WTC11 (cell line): ENCODE measurements around the gene PCDHB9. TPM values are rescaled to one million over a fixed set of nuclear protein-coding genes. Genes with fewer than 3 reads are reported as not detected.
"Not testable (repeated sequence)": the region's sequence is repeated elsewhere in the genome, so short reads cannot be mapped to it uniquely, and the experiment has no call there.

Experiments used
- ATAC-seq: fragments of 200-7000 bp; cut with Tn5 transposase; 2 replicates; pipeline ENCODE4 v1.10.0; 2021; ENCODE audit warnings: mild to moderate bottlenecking, moderate library complexity
- CTCF ChIA-PET: fragments of 300-600 bp; sonication (Branson Sonifier 250); formaldehyde crosslinking; loops from one replicate; lab custom pipeline; 2021; ENCODE audit warnings: antibody characterized with exemption; lab: Charles Lee
- POLR2A ChIA-PET: fragments of 350-600 bp; sonication (Branson Sonifier 250); formaldehyde crosslinking; loops from one replicate; lab custom pipeline; 2021; ENCODE audit warnings: antibody characterized with exemption; lab: Charles Lee
- DNase-seq: peaks from one replicate; pipeline ENCODE4 v3.0.0; 2021; ENCODE audit warnings: low spot score
- H3K27ac Mint-ChIP-seq: 2 replicates; pipeline ENCODE4 v1.8.0; 2021; ENCODE audit warnings: mixed read lengths
- H3K27me3 Mint-ChIP-seq: 2 replicates; pipeline ENCODE4 v1.8.0; 2021; ENCODE audit warnings: low read depth, mild to moderate bottlenecking, moderate library complexity, mixed read lengths
- H3K36me3 Mint-ChIP-seq: 2 replicates; pipeline ENCODE4 v1.8.0; 2021; ENCODE audit warnings: mixed read lengths
- H3K4me1 Mint-ChIP-seq: 2 replicates; pipeline ENCODE4 v1.8.0; 2022; ENCODE audit warnings: mixed read lengths
- H3K4me3 Mint-ChIP-seq: 2 replicates; pipeline ENCODE4 v1.8.0; 2021; ENCODE audit warnings: mild to moderate bottlenecking, moderate library complexity, mixed read lengths
- H3K9me3 Mint-ChIP-seq: 2 replicates; pipeline ENCODE4 v1.8.0; 2021; ENCODE audit warnings: mixed read lengths
- AR ChIP-seq: fragments of 250-450 bp; sonication (Bioruptor Pico); IDR thresholded peaks from 2 replicates; pipeline ENCODE4 v1.9.0; 2021; ENCODE audit warnings: mild to moderate bottlenecking
- CREM ChIP-seq: sonication (generic); formaldehyde crosslinking; IDR thresholded peaks from 2 replicates; pipeline ENCODE4 v1.8.1; 2022; ENCODE audit warnings: mild to moderate bottlenecking, missing genetic modification reagents, moderate library complexity
- ETV6 ChIP-seq: sonication (generic); formaldehyde crosslinking; IDR thresholded peaks from 2 replicates; pipeline ENCODE4 v1.8.1; 2022; ENCODE audit warnings: mild to moderate bottlenecking, missing genetic modification reagents
- MAX ChIP-seq: sonication (generic); formaldehyde crosslinking; IDR thresholded peaks from 2 replicates; pipeline ENCODE4 v1.8.0; 2022; ENCODE audit warnings: mild to moderate bottlenecking, missing genetic modification reagents
- RORB ChIP-seq: fragments of 250-450 bp; sonication (Bioruptor Pico); IDR thresholded peaks from 2 replicates; pipeline ENCODE4 v1.9.0; 2021; ENCODE audit warnings: mild to moderate bottlenecking
- ZNF121 ChIP-seq: sonication (generic); formaldehyde crosslinking; IDR thresholded peaks from 2 replicates; pipeline ENCODE4 v1.8.0; 2023; ENCODE audit warnings: missing genetic modification reagents
- ZNF671 ChIP-seq: fragments of 250-450 bp; sonication (Bioruptor Pico); IDR thresholded peaks from 2 replicates; pipeline ENCODE4 v1.8.0; 2021; ENCODE audit warnings: mild to moderate bottlenecking
- total RNA-seq: library from RNA; stranded (reverse); gene quantifications from 3 replicates; pipeline ENCODE4 v1.2.3, GENCODE V29; 2021
- TF ChIP-seq, protein P1 (sequence below): fragments of 200-600 bp; IDR thresholded peaks from 2 replicates; pipeline ENCODE4 v1.8.0; 2022; ENCODE audit warnings: antibody characterized with exemption

Gene PCDHB9
- total RNA-seq, 1 experiment from 2014 or later: 2.3 TPM

GRCh38 chr5:141224844-141225243 lies 37.9 kb downstream of the PCDHB9 start:
- DNase-seq, H3K4me3 Mint-ChIP-seq, H3K9me3 Mint-ChIP-seq, H3K36me3 Mint-ChIP-seq, ATAC-seq, H3K27me3 Mint-ChIP-seq, POLR2A ChIA-PET, H3K27ac Mint-ChIP-seq: not testable (repeated sequence)
- CTCF ChIA-PET: interaction anchor here (3.4 kb wide), 2 partner anchors 9 to 336 kb away, joined by 37 to 43 read pairs; no protein-coding TSS in a partner anchor
- peaks cover 16% of the 10 kb centered on the region for H3K4me1 Mint-ChIP-seq

- POLR2A ChIA-PET, H3K4me3 Mint-ChIP-seq, H3K27ac Mint-ChIP-seq, H3K27me3 Mint-ChIP-seq, H3K9me3 Mint-ChIP-seq, ATAC-seq, DNase-seq, H3K36me3 Mint-ChIP-seq: not testable (repeated sequence)
- CTCF ChIA-PET: interaction anchor here (0.6 to 3.4 kb wide), 3 partner anchors 9 to 367 kb away, joined by 3 to 43 read pairs (median 37); no protein-coding TSS in a partner anchor
- H3K4me1 Mint-ChIP-seq: peaks cover 16% of the 10 kb centered on the region
These were observed 38.5 kb downstream of the PCDHB9 start for GRCh38 chr5:141225421-141225820.

GRCh38 chr5:141234109-141234667 lies 47.2 kb downstream of the PCDHB9 start:
- Mint-ChIP-seq H3K36me3 (peaks cover 25% of the 10 kb centered on the region), H3K27me3 (peaks cover 3% of the 10 kb centered on the region; the same call in 1 of the 2 replicates), H3K4me3 (peak overlapping the region; percentile 69), H3K4me1 (peaks cover 5% of the 10 kb centered on the region), H3K27ac (no peak overlapping the region), H3K9me3 (peaks cover 22% of the 10 kb centered on the region)
- ChIA-PET CTCF (interaction anchor here (0.6 to 2.2 kb wide), 37 partner anchors 10 to 365 kb away, joined by 3 to 37 read pairs (median 5); partner anchors contain the start of genes PCDHA11, PCDHB10, PCDHB12 and PCDHB14), POLR2A (interaction anchor here (0.9 kb wide), 1 partner anchor 11 kb away, joined by 3 read pairs; the partner anchor contains the start of gene PCDHB14)
- peak; percentile 64 for ATAC-seq
- TF ChIP-seq CREM: no peak
- TF ChIP-seq, protein P1, sequence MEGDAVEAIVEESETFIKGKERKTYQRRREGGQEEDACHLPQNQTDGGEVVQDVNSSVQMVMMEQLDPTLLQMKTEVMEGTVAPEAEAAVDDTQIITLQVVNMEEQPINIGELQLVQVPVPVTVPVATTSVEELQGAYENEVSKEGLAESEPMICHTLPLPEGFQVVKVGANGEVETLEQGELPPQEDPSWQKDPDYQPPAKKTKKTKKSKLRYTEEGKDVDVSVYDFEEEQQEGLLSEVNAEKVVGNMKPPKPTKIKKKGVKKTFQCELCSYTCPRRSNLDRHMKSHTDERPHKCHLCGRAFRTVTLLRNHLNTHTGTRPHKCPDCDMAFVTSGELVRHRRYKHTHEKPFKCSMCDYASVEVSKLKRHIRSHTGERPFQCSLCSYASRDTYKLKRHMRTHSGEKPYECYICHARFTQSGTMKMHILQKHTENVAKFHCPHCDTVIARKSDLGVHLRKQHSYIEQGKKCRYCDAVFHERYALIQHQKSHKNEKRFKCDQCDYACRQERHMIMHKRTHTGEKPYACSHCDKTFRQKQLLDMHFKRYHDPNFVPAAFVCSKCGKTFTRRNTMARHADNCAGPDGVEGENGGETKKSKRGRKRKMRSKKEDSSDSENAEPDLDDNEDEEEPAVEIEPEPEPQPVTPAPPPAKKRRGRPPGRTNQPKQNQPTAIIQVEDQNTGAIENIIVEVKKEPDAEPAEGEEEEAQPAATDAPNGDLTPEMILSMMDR: peak; percentile 45
- peak; percentile 47 for DNase-seq

DNA sequence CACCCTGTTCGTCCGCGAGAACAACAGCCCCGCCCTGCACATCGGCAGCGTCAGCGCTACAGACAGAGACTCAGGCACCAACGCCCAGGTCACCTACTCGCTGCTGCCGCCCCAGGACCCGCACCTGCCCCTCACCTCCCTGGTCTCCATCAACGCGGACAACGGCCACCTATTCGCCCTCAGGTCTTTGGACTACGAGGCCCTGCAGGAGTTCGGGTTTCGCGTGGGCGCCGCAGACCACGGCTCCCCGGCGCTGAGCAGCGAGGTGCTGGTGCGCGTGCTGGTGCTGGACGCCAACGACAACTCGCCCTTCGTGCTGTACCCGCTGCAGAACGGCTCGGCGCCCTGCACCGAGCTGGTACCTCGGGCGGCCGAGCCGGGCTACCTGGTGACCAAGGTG lies 49.0 kb downstream of the PCDHB9 start:
- CTCF ChIA-PET: interaction anchor here (0.8 kb wide), 1 partner anchor 9 kb away, joined by 3 read pairs; the partner anchor contains the start of gene PCDHB15
- H3K27ac Mint-ChIP-seq, H3K4me3 Mint-ChIP-seq, ATAC-seq, H3K4me1 Mint-ChIP-seq, POLR2A ChIA-PET, H3K27me3 Mint-ChIP-seq, DNase-seq: not testable (repeated sequence)
- Mint-ChIP-seq H3K9me3 (peaks cover 30% of the 10 kb centered on the region), H3K36me3 (peaks cover 30% of the 10 kb centered on the region)

DNA sequence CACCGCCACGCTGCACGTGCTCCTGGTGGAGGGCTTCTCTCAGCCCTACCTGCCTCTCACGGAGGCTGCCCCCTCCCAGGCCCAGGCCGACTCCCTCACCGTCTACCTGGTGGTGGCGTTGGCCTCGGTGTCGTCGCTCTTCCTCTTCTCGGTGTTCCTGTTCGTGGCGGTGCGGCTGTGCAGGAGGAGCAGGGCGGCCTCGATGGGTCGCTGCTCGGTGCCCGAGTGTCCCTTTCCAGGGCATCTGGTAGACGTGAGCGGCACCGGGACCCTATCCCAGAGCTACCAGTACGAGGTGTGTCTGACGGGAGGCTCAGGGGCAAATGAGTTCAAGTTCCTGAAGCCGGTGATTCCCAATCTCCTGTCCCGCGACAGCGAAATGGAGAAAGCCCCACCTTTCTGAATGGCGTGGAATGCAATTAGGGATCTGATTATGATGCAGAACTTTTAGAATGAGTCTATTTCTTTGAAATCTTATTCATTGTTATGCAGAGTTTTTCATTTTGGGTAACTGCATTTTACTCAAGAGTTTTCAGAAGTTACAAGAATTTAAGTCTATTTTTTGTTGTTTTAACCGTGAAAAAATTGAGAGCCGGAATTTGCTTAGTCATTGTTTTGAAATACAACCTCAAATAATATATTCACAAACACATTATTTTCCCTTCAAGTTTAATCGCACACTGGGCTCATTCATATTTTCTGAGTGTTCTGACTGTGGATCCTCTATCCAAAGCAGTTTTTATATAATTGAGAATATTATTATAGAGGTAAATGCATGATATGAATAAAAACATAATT lies 49.8 kb downstream of the PCDHB9 start:
- Mint-ChIP-seq H3K4me3 (no peak overlapping the region), H3K27ac (peak overlapping the region; percentile 50; the same call in 1 of the 2 replicates), H3K9me3 (peaks cover 27% of the 10 kb centered on the region), H3K27me3 (peaks cover 3% of the 10 kb centered on the region; the same call in 1 of the 2 replicates), H3K36me3 (peaks cover 29% of the 10 kb centered on the region), H3K4me1 (peaks cover 5% of the 10 kb centered on the region)
- TF ChIP-seq RORB (CRISPR knock-in tag) (no peak), MAX (CRISPR knock-in tag) (no peak), ZNF121 (CRISPR knock-in tag) (no peak), ETV6 (CRISPR knock-in tag) (no peak), ZNF671 (CRISPR knock-in tag) (no peak), AR (no peak)
- DNase-seq (no peak), ATAC-seq (no peak)
- CTCF ChIA-PET: interaction anchor here (0.8 to 1.3 kb wide), 3 partner anchors 8 to 137 kb away, joined by 3 to 5 read pairs (median 4); partner anchors contain the start of genes PCDHB14, PCDHB15 and PCDHGA6
- POLR2A ChIA-PET: no interaction called here

Other genes with a start within 250 kb of the PCDHB9 start
- 6.7 to 11.3 TPM (median 7.9 TPM) in 3 replicates for gene PCDHAC2, start 220.7 kb upstream of the PCDHB9 start, total RNA-seq
- 0.09 to 0.13 TPM (median 0.11 TPM) in 3 replicates for gene PCDHB1, start 135.8 kb upstream of the PCDHB9 start, total RNA-seq
- gene PCDHB2, start 92.5 kb upstream of the PCDHB9 start, total RNA-seq: 22.9 to 26.2 TPM (median 23.1 TPM) in 3 replicates
- gene PCDHB3, start 86.7 kb upstream of the PCDHB9 start, total RNA-seq: 4.7 to 6.4 TPM (median 5.1 TPM) in 3 replicates
- gene PCDHB4, start 65.3 kb upstream of the PCDHB9 start, total RNA-seq: 2.3 to 2.6 TPM (median 2.3 TPM) in 3 replicates
- gene PCDHB5, start 52.0 kb upstream of the PCDHB9 start, total RNA-seq: 6.8 to 12.5 TPM (median 8.5 TPM) in 3 replicates
- 0.23 to 0.37 TPM (median 0.24 TPM) in 3 replicates for gene PCDHB6, start 37.1 kb upstream of the PCDHB9 start, total RNA-seq
- 0.17 to 0.27 TPM (median 0.23 TPM) in 3 replicates for gene PCDHB7, start 14.5 kb upstream of the PCDHB9 start, total RNA-seq
- 4.1 to 5.4 TPM (median 4.6 TPM) in 3 replicates for gene PCDHB8, start 9.4 kb upstream of the PCDHB9 start, total RNA-seq
- 3.5 to 4.1 TPM (median 3.7 TPM) in 3 replicates for gene PCDHB16, start 4.8 kb upstream of the PCDHB9 start, total RNA-seq
- gene PCDHB10, start 5.2 kb downstream of the PCDHB9 start, total RNA-seq: 1.4 to 1.9 TPM (median 1.7 TPM) in 3 replicates
- 0.61 to 1.2 TPM (median 0.92 TPM) in 3 replicates for gene PCDHB11, start 12.5 kb downstream of the PCDHB9 start, total RNA-seq
- 2.7 to 3.1 TPM (median 3.1 TPM) in 3 replicates for gene PCDHB12, start 21.6 kb downstream of the PCDHB9 start, total RNA-seq
- gene PCDHB13, start 26.8 kb downstream of the PCDHB9 start, total RNA-seq: 2.2 to 2.9 TPM (median 2.6 TPM) in 3 replicates
- 2.6 to 3.5 TPM (median 2.8 TPM) in 3 replicates for gene PCDHB14, start 36.2 kb downstream of the PCDHB9 start, total RNA-seq
- gene PCDHB15, start 58.2 kb downstream of the PCDHB9 start, total RNA-seq: 7.7 to 8.7 TPM (median 8.4 TPM) in 3 replicates
- 0.24 TPM in 1 of 3 replicates, not detected in the others for gene SLC25A2, start 116.9 kb downstream of the PCDHB9 start, total RNA-seq
- 87.8 to 96.2 TPM (median 90.1 TPM) in 3 replicates for gene TAF7, start 133.6 kb downstream of the PCDHB9 start, total RNA-seq
- 1.1 to 1.5 TPM (median 1.2 TPM) in 3 replicates for gene PCDHGA1, start 143.4 kb downstream of the PCDHB9 start, total RNA-seq
- 0.66 to 0.96 TPM (median 0.94 TPM) in 3 replicates for gene PCDHGA2, start 151.6 kb downstream of the PCDHB9 start, total RNA-seq
- gene PCDHGA3, start 156.7 kb downstream of the PCDHB9 start, total RNA-seq: 0.92 to 1.3 TPM (median 0.98 TPM) in 3 replicates
- 4.9 to 5.6 TPM (median 5.5 TPM) in 3 replicates for gene PCDHGB1, start 162.9 kb downstream of the PCDHB9 start, total RNA-seq
- 3.4 to 3.9 TPM (median 3.5 TPM) in 3 replicates for gene PCDHGA4, start 167.9 kb downstream of the PCDHB9 start, total RNA-seq
- gene PCDHGB2, start 172.8 kb downstream of the PCDHB9 start, total RNA-seq: 4.1 to 5.5 TPM (median 5.2 TPM) in 3 replicates
- gene PCDHGA5, start 177.0 kb downstream of the PCDHB9 start, total RNA-seq: 2.0 to 2.5 TPM (median 2.4 TPM) in 3 replicates
- 3.3 to 4.2 TPM (median 3.5 TPM) in 3 replicates for gene PCDHGB3, start 183.1 kb downstream of the PCDHB9 start, total RNA-seq
- gene PCDHGA6, start 186.7 kb downstream of the PCDHB9 start, total RNA-seq: 2.6 to 3.3 TPM (median 3.0 TPM) in 3 replicates
- 1.6 to 2.8 TPM (median 2.1 TPM) in 3 replicates for gene PCDHGA7, start 195.6 kb downstream of the PCDHB9 start, total RNA-seq
- gene PCDHGB4, start 200.5 kb downstream of the PCDHB9 start, total RNA-seq: 7.8 to 9.1 TPM (median 8.8 TPM) in 3 replicates
- gene PCDHGA8, start 205.5 kb downstream of the PCDHB9 start, total RNA-seq: 1.4 to 2.4 TPM (median 2.1 TPM) in 3 replicates
- gene PCDHGB5, start 210.8 kb downstream of the PCDHB9 start, total RNA-seq: 7.6 to 9.7 TPM (median 7.7 TPM) in 3 replicates
- 1.9 to 2.9 TPM (median 2.3 TPM) in 3 replicates for gene PCDHGA9, start 215.6 kb downstream of the PCDHB9 start, total RNA-seq
- 6.0 to 6.7 TPM (median 6.1 TPM) in 3 replicates for gene PCDHGB6, start 220.9 kb downstream of the PCDHB9 start, total RNA-seq
- 10.7 to 11.9 TPM (median 11.0 TPM) in 3 replicates for gene PCDHGA10, start 225.8 kb downstream of the PCDHB9 start, total RNA-seq
- 10.5 to 11.2 TPM (median 10.7 TPM) in 3 replicates for gene PCDHGB7, start 230.5 kb downstream of the PCDHB9 start, total RNA-seq
- 7.0 to 8.4 TPM (median 7.1 TPM) in 3 replicates for gene PCDHGA11, start 233.9 kb downstream of the PCDHB9 start, total RNA-seq
- 1.6 to 2.1 TPM (median 1.9 TPM) in 3 replicates for gene PCDHGA12, start 243.3 kb downstream of the PCDHB9 start, total RNA-seq